GM10266 (cell line): Measurements from ENCODE around the gene ADCY9.
A peak's percentile ranks its signal among the peaks of the same experiment; 100 is the strongest.
"Not testable (repeated sequence)": the region's sequence is repeated elsewhere in the genome, so short reads cannot be mapped to it uniquely, and the experiment has no call there.

ENCODE experiments used
- DNase-seq: peaks from one replicate; pipeline ENCODE4 v3.0.0; 2012; ENCODE audit errors: extremely low spot score
- TF ChIP-seq, protein P1 (sequence below): IDR thresholded peaks from 2 replicates; pipeline ENCODE4 v1.5.1; 2012; ENCODE audit warnings: mild to moderate bottlenecking, low read depth; ENCODE audit not compliant: control insufficient read depth, insufficient read depth; ENCODE audit errors: missing control alignments

Gene ADCY9

DNA sequence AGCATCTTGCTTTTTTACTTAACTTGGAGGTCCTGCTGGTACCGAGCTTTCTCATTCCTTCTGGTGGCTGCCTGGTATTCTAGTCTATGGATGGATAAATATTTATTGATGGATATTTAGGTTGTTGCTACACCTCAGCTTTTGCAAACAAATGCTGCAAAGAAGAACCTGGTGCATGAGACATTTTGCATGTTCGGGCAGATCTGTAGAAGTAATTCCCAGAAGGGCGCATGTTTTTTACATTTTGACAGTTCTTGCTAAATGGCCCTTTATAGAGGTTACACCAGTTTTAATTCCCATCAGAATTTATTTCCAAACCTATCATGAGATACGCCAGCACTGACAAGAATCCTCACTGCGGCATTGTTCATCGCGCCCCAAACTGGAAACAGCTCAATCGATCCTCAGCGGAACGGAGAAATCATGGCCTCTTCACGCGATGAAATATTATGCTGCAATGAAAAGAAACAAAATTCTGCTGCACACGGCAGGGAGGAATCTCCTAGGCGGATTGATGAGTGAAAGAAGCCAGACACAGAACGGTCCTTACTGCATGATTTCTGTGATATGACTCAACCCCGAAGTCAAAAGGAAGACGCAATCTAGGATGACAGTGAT lies 167.8 kb downstream of the ADCY9 start:
- TF ChIP-seq, protein P1, sequence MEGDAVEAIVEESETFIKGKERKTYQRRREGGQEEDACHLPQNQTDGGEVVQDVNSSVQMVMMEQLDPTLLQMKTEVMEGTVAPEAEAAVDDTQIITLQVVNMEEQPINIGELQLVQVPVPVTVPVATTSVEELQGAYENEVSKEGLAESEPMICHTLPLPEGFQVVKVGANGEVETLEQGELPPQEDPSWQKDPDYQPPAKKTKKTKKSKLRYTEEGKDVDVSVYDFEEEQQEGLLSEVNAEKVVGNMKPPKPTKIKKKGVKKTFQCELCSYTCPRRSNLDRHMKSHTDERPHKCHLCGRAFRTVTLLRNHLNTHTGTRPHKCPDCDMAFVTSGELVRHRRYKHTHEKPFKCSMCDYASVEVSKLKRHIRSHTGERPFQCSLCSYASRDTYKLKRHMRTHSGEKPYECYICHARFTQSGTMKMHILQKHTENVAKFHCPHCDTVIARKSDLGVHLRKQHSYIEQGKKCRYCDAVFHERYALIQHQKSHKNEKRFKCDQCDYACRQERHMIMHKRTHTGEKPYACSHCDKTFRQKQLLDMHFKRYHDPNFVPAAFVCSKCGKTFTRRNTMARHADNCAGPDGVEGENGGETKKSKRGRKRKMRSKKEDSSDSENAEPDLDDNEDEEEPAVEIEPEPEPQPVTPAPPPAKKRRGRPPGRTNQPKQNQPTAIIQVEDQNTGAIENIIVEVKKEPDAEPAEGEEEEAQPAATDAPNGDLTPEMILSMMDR = no peak
- DNase-seq = no peak

DNA sequence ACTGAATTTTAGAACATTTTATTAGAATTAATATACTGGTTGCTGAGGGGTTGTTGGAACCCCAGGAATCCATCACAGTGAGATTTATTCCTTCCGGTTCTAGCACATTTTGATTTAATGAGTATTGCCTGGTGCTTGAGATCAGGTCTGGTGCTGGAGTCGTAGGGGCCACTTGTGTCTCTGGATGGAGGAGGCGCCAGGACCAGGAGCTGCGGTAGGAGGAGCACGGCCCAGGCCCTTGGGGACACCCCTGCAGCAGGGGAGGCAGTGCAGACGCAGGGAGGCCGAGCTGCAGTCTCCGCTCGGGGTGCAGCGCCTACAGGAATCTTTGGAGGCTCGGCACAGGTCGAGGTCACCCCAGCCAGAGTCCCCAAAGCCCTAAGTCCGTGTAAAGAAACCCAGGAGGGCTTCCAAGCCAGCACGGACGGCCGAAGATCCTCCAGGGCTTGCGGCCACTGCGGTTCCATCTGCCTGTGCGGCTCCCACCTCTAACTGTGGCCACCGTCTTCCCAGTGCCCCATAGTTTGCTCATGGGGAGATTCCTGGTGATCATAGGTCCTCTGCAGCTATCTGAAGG lies 169.6 kb downstream of the ADCY9 start:
- no peak for DNase-seq
- TF ChIP-seq, protein P1 = no peak

DNA sequence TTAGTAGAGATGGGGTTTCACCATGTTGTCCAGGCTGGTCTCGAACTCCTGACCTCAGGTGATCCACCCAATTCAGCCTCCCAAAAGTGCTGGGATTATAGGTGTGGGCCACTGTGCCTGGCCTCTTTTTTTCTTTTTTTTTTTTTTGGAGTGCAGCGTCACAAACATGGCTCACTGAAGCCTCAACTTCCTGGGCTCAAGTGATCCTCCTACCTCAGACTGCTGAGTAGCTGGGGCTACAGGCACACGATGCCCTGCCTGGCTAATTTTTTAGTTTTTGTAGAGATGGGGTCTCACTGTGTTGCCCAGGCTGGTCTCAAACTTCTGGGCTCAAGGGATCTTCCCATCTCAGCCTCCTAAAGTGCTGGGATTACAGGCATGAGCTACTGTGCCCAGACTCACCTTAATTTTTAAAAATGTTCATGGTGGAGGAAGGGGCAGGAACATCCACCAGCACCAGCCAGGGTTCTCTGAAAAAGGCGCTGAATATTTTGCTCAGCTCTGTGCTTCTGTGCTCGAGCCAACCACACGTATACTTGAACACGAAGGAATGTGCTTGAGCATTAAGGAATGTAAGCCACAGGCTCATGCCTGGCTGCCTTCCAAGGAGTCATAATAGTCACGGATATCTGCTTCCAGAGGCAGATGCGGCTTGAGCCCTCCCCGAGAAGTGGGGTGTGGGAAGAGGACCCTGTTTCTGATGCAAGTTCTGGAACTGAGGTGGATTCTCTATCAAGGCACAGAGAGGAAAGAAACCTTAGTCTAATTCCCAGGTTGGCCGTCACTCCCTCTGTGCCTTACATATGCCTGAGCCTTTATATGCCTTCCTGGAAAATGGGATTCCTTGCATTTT lies 170.3 kb downstream of the ADCY9 start:
- TF ChIP-seq, protein P1 = no peak
- DNase-seq = no peak

- not testable (repeated sequence) for DNase-seq
Observed at GRCh38 chr16:3944457-3944856, 171.8 kb downstream of the ADCY9 start.

GRCh38 chr16:3942146-3942545 lies 174.1 kb downstream of the ADCY9 start:
- DNase-seq = not testable (repeated sequence)

DNA sequence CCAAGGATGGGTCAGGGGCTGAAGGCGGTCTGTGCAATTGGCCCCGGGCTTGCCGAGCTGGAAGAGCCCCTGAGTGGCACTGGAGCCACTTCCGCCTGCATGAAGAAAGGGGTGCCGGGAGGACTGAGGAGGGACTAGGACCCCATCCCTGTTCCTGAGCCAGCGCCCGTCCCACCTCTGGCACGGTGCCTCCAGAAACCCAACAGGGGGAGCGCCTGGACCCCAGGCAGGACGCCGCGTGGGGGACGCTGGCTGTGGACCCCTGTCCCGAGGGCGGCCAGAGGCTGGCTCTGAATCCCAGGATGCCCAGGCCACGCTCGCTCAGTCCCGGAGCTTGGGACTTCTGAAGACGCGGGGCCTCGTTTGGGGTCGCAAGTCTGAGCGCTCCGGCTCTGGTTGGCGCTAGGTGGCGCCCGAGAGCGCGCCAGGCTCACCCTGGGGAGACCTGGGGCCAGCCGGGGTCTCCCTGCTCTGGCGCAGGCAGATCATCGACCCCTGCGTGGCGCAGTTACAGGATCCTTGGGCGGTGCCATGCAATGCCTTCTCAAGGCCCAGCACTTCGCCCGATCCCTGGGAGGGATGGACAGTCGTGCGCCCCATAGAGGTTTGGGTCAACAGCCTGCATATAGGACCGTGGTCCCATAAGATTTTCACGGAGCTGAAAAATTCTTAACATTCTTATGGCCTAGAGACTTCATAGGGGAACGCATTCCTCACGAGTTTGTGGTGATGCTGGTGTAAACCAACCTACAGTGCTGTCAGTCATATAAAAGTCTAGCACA lies 177.2 kb downstream of the ADCY9 start:
- TF ChIP-seq, protein P1 = peak; percentile 78
- DNase-seq = peak; percentile 77

- DNase-seq = no peak
Observed at GRCh38 chr16:3938471-3938842, 177.8 kb downstream of the ADCY9 start.

More at GRCh38 chr16:3938471-3938842, 177.8 kb downstream of the ADCY9 start:
- TF ChIP-seq, protein P1 = no peak
